ENCODE data around the gene DNAJC7. TPM values are rescaled to one million over a fixed set of nuclear protein-coding genes. Genes with fewer than 3 reads are reported as not detected.

DNAJC7 gene
- total RNA-seq, 8 experiments from 2014 or later, result 56.4 to 143 (median 93.6) TPM

- Histone ChIP-seq H3K4me3 (peak within 1 kb of the TSS; percentile 51 to 87 (median 52)), H3K27ac (peak within 1 kb of the TSS; percentile 56 to 86), H3K4me1 (replicated peaks in 1 of 2) (peaks cover 13 to 17% of the 10 kb centered on the region in 2 donors)
- 0 to 5% (median 0%) methylated on average over 5 to 26 of the region's 43 CpGs; no CpG with 5 or more reads in 2 of the 10 experiments for WGBS, 10 experiments
- ATAC-seq (replicated peaks in 6 of 8), result peak; percentile 96 to 99 (median 98)
- in situ Hi-C loops (cut with MboI; ENCODE audit: low pct_unique_long_range_greater_than_20kb in 2 of 9, low sequenced_read_pairs in 9 of 9, unreplicated experiment in 9 of 9), result no loop called here
Measured at GRCh38 chr17:41930009-41930832, 87.0 kb downstream of the DNAJC7 start, which contains the start of gene ODAD4. Gene ODAD4, plus strand, starts transcription at chr17:41930617. Its CDS starts 107 bp downstream, at chr17:41930724.

GRCh38 chr17:41928693-41929251 lies 88.5 kb downstream of the DNAJC7 start:
- no peak for ATAC-seq (replicated peaks in 6 of 8)
- H3K27ac ChIP-seq, result no peak overlapping the region
- in situ Hi-C loops (cut with MboI; ENCODE audit: low pct_unique_long_range_greater_than_20kb in 2 of 9, low sequenced_read_pairs in 9 of 9, unreplicated experiment in 9 of 9), result no loop called here
- WGBS, 10 experiments, result 69 to 93% (median 72%) methylated on average over 1 to 5 of the region's 6 CpGs; no CpG with 5 or more reads in 5 of the 10 experiments
- H3K4me3 ChIP-seq, result peak overlapping the region in 1 of 5 donors; percentile 53
- peaks cover 13 to 17% of the 10 kb centered on the region in 2 donors for H3K4me1 ChIP-seq (replicated peaks in 1 of 2)

Other genes starting within 250 kb of the DNAJC7 start
- gene JUP, start 230.7 kb downstream of the DNAJC7 start, total RNA-seq, result 10 to 100 TPM in 7 of 8 experiments, 1 to 10 TPM in 1; 4.9 to 34.5 (median 16.8) TPM
- gene P3H4, start 205.5 kb downstream of the DNAJC7 start, total RNA-seq, result 10 to 100 TPM; 13.4 to 50.3 (median 20.3) TPM
- gene FKBP10, start 204.4 kb downstream of the DNAJC7 start, total RNA-seq, result 100 to 1,000 TPM in 4 of 8 experiments, 10 to 100 TPM in 4; 42.7 to 330 (median 97.6) TPM
- 100 to 1,000 TPM in 4 of 8 experiments, 10 to 100 TPM in 4; 55.9 to 126 (median 104) TPM for gene NT5C3B, start 181.2 kb downstream of the DNAJC7 start, total RNA-seq
- gene KLHL10, start 179.6 kb downstream of the DNAJC7 start, total RNA-seq, result under 1 TPM; 0.20 to 0.77 (median 0.32) TPM
- 10 to 100 TPM; 15.3 to 28.7 (median 22.8) TPM for gene KLHL11, start 152.0 kb downstream of the DNAJC7 start, total RNA-seq
- gene ACLY, start 98.5 kb downstream of the DNAJC7 start, total RNA-seq, result 100 to 1,000 TPM in 4 of 8 experiments, 10 to 100 TPM in 4; 87.0 to 283 (median 141) TPM
- 10 to 100 TPM in 1 of 8 experiments, 1 to 10 TPM in 6, under 1 TPM in 1; 0.31 to 10.4 (median 4.6) TPM for gene ODAD4, start 86.8 kb downstream of the DNAJC7 start, total RNA-seq
- 10 to 100 TPM; 20.5 to 99.0 (median 51.0) TPM for gene CNP, start 50.6 kb downstream of the DNAJC7 start, total RNA-seq
- gene NKIRAS2, start 2.7 kb upstream of the DNAJC7 start, total RNA-seq, result 10 to 100 TPM; 32.3 to 65.8 (median 51.8) TPM
- 1 to 10 TPM in 5 of 8 experiments, under 1 TPM in 3; 0.25 to 2.9 (median 2.1) TPM for gene C17orf113, start 33.2 kb upstream of the DNAJC7 start, total RNA-seq
- 1 to 10 TPM in 5 of 8 experiments, under 1 TPM in 3; 0.51 to 4.2 (median 1.9) TPM for gene ZNF385C, start 81.0 kb upstream of the DNAJC7 start, total RNA-seq
- gene DHX58, start 95.3 kb upstream of the DNAJC7 start, total RNA-seq, result 10 to 100 TPM in 1 of 8 experiments, 1 to 10 TPM in 4, under 1 TPM in 3; 0.33 to 29.3 (median 3.3) TPM
- gene KAT2A, start 103.9 kb upstream of the DNAJC7 start, total RNA-seq, result 10 to 100 TPM in 7 of 8 experiments, 1 to 10 TPM in 1; 9.1 to 48.3 (median 19.2) TPM
- gene HSPB9, start 105.4 kb upstream of the DNAJC7 start, total RNA-seq, result under 1 TPM; 0.18 to 1.00 (median 0.51) TPM
- 100 to 1,000 TPM in 3 of 8 experiments, 10 to 100 TPM in 5; 52.6 to 135 (median 92.6) TPM for gene RAB5C, start 137.6 kb upstream of the DNAJC7 start, total RNA-seq
- gene KCNH4, start 163.7 kb upstream of the DNAJC7 start, total RNA-seq, result under 1 TPM; 0.13 to 0.33 (median 0.20) TPM
- not detected for gene HCRT, start 168.0 kb upstream of the DNAJC7 start, total RNA-seq
- gene GHDC, start 177.1 kb upstream of the DNAJC7 start, total RNA-seq, result 10 to 100 TPM in 5 of 8 experiments, 1 to 10 TPM in 3; 7.0 to 27.3 (median 11.0) TPM